ENCODE data around the gene URB1.

URB1 gene

DNA sequence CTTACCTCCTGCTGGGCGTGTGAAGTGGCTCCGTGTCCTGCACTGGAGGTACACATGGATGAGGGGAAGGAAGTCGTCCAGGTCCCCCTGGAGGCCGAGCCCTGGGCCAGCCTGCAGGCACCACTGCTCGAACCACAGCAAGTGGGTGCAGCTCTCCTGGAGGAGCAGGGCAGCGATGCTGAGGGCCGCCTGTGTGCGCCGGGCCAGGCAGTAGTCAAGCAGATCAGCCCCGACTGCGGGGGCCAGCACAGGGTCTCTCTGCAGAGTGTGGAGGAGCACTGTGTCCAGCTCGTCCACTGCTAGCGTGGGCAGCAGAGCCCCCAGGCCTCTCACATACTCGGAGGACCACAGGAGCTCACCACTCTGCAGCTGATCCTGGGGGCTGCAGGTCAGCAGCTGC, 45.9 kb downstream of the URB1 start:
- DNase-seq (ENCODE audit: low read depth) = no peak

DNA sequence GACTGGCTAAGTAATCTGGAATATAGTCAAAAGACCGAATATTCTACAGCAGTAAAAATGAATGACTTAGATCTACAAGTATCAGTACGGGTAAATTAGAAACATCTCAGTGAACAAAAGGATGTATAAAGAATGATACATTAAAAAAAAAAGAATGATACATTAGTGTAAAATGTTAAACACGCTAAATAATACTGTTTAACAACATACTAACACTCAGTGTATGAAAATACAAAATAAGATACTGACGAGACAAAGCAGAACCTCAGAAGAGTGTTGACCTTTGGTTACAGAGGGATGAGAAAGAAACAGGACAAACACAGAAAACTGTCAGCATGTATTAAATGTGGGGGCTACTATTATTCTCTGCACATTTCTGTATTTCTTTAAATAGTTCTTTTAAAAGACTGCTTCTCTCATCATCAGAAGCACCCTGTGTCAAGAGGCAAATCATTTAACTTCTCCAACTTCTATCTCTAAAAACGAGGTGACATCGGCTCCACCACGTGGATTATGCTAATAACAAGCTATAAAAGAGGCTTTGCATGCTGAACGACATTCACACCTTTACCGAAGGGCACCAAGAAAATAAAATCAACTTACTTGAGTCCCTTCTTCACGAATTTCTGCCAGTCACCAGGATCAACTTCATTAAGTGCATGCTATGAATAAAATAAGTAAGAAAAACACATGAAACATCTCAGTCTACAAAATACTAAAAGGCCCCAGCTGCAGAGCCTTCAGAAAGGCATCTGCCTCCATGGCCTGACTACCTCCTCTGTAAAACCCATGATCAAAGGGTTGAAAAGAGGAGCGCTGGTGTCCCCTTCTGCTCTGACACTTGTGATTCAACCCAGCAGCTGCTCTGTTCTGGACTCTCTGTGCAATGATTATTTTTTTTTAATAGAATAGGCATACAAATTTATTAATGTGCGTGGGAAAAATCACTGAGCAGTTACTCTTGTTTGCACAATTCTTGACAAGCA, 51.7 kb downstream of the URB1 start:
- no peak for DNase-seq (ENCODE audit: low read depth)

DNA sequence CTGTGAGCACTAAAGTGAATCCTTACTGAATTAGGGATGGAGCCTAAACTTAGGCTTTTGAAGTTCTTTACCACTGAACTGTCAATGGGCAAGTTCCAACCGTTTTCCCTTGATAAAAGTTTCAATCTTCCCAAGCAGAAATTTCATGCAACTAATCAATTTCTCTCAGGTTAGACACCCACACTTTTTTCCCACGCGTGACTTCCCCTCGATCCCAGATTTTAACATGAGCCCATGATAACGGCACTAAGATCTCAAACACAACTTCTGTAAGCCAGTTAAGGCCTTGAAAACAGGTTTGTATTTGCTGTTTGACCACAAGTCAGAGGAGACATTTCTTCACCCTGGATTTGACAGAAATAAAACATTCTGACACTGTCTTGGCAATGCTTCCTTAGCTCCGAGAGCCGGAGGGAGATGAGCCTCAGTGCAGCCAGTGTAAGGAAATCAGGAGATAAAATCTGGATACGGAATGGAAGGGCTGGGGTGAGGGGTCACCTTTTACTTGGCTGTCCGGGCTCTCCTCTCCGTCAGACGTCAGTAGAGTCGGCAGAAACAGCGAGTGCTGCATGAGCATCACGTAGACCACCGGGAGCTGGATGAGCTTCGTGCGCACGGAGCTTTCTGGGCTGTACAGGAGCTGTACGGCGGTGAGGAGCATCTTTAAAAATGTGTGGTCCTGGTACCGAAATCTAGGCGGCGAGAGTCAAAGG, 54.4 kb downstream of the URB1 start:
- no peak for DNase-seq (ENCODE audit: low read depth)

DNA sequence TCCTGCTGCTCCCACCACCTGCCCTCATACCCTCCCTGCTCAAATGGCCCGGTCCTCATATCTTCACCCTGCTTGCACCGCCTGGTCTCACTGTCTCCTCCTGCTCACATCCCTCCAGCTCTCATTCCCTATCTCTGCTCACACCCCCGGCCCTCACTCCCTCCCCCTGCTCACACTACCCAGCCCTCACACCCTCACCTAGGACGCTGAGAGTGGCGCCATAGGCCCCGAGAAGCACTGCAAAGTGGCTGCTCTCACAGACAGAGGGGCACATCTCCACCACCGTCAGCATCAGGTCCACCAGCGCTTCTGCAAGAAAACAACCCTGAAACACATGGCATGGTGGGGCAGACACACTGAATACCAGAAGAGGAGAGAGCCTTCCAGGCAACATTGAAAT, 55.6 kb downstream of the URB1 start:
- no peak for DNase-seq (ENCODE audit: low read depth)

DNA sequence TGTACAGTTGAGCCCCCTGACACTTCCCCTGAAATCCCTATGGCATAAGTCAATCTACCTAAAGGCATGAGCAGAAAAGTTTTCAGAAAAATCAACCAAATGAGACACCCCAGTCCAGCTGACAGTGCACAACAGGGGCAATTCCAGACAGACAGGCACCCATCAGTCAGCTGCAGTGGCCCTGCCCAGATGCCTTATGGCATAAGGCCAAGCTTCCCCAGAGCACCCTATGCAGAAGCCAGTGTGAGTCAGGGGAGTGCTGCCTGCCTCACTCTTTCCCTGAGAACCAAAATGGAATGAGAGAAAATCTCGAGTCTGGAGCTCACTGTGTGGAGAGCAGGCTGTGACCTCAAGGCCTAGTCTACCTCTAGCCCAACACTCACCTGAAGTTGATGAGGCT, 56.1 kb downstream of the URB1 start:
- DNase-seq (ENCODE audit: low read depth) = peak; percentile 8

DNA sequence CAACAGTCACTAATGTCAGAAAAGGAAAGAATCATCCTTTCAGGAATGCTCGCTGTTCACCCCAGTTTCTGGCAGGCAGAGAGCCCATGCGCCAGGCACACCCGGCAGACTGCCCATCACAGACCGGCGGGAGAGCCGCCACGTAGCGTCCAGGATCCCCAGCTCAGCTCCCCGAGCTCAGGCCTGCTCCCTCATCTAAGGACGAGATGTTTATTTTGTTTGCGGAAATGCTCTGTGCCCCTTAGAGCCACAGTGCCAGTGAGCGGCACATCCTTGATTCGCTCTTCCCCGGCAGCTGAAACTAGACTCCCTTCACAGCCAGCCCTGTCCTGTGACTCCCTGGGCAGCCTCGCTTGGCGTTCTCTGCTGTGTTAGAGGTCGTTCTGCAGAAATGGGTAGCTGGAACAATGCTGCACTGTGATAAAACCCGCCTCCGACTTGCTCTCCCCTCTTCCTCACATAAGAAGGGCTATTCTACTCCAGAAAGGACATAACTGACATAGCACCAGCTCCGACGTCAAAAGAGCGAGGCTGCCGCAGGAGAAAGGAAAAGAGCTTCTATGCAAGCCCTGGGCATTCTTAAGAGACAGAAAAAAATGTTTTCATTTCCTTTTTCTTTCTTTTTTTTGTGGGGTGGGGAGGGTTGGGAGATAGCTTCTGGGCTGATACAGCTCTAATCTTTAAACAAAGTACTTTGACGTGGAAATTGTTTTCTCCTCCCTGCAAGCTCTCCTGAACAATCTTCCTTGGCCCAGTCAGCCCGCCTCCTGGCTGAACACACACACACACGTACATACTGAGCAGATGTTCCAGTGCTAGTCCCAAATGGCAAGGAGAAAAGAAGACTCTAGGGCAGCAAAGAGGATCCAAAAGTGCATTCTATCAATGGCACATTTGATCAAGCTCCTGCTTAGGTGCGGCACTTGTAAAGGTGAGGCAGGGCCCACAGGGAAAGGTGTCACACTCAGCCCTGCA, 56.9 kb downstream of the URB1 start:
- no peak for DNase-seq (ENCODE audit: low read depth)

DNA sequence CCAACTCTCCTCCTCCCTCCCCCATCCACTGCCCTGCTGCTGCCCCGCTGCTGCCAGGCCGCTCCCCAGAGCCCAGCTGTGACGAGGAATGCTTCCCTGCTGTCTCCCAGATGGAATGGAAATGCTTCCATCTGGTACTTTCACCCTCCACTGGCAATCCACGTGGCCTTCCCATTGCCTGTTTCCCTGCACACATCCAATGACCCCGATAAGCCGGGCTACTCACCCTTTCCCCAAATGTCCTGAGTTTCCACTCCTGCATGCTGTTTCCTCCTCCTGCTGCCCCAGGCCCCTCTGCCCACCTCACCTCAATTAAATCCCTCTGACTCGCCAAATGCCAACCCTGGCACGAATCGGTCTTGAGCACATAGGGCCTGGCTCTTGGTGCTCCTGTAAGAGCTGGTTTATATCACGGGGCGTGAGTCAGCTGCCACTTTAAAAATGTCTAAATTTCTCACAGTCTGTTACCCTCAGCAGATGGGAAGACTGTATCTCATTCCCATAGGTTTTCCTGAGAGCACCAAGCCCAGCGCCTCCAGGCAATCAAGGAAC, 57.8 kb downstream of the URB1 start:
- no peak for DNase-seq (ENCODE audit: low read depth)

DNA sequence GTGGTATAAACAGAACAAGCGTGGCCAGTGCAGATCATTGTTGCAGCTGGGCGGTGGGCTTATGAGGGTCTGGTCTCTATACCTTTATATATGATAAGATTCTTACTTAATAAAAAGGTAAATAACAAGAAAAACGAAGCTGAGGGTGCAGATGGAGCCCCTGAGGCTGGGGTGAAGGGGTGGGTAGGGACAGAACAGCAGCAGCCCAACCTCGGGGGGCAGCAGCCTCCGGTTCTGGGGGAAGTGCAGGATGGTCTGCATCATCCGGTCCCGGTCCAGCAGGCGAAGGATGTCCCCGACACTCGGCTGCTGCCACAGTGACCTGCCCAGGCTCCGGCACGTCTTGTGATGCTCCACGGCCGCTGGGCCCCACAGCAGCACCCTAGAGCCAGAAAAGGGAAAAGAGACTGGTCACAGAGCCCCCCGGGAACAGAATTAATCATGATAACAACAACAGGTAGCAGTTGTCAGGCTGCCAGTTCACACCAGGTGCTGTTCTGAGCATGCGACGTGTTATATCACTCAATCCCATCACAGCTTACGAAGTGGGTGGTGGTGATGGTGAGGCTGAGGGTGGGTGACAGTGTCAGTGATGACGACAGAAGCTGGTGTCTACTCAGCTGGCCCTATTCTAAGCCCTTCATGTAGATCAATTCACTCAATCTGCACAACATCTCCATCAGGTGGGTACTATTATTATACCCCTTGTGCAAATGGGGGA, 58.7 kb downstream of the URB1 start:
- no peak for DNase-seq (ENCODE audit: low read depth)

DNA sequence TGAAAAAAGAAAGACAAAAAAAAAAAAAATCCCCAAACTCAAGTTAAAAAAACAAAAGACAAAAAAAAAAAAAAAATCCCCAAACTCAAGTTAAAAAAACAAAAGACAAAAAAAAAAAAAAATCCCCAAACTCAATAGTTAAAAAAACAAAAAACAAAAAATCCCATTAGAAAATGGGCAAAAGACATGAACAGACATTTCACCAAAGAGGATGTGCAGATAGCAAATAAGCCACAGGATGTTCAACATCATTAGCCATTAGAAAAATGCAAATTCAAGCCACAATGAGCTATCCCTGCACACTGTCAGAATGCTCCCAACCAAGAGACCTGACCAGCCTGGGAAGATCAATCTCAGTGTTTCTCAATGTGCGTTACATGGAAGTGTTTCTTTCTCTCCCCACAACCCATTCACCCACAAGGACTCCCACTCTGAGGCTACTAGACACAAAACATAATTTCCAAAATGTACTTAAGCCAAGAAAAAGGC, 60.3 kb downstream of the URB1 start:
- DNase-seq (ENCODE audit: low read depth) = no peak

DNA sequence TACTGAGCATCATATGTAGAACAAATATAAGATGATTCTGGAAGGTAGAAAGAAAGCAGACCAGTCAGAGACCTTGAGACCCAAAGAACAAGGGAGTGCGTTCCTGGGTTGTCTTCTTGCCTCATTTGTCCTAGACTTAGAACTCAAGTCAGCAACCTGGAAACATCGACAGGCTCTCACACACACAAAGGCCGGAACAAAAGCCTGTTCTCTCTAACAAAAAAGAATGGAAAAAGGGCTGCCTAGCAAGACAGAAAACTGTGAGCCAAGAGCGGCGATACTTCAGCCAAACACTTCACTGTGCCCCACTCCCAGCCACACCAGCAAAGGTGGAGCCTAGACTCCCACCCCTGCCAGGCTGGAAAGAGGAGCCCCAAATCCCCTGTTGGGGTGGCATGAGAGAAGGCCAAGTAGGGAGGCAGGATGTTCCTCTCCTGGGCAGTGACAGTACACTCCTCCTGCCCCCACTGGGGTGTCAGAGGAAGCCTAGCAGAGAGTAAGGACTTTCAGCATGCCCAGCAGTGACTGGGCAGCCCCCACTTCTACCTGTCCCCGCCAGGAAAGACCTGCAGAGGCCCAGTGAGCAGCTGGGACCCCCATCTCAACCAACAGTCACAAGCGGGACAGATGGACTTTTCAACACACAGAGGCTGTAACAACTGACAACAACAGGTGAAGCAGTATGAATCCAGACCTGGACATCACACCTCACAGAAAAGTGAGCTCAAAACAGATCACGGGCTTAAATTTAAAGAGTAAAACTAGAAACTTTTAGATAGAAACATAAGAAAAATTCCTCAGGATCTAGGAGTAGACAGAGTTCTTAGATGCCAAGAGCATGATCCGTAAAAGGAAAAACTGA, 61.1 kb downstream of the URB1 start:
- no peak for DNase-seq (ENCODE audit: low read depth)

DNA sequence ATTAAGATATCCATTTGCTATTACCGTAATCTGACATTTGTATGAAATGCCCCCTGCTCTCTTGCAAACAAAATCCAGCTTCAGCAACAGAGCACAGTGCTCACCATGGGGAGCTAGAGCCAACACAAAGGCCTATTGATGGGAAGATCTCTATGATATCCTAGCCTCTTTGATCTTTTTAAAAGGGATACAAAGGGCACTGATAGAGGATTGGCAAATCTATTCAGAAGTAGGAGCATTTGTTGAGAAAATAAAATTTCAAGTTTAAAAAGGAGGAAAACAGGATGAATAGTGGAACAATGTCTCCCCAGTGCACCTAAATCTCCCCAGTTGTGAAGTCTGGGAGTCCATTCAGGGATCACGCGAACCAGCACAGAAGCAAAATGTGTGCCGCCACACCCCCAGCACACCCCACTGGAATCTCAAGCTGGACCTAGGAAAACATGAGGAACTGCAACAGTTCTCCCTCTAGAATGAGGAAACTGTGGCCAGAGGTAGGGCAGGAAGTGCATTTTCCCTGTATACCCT, 62.0 kb downstream of the URB1 start:
- DNase-seq (ENCODE audit: low read depth) = no peak

DNA sequence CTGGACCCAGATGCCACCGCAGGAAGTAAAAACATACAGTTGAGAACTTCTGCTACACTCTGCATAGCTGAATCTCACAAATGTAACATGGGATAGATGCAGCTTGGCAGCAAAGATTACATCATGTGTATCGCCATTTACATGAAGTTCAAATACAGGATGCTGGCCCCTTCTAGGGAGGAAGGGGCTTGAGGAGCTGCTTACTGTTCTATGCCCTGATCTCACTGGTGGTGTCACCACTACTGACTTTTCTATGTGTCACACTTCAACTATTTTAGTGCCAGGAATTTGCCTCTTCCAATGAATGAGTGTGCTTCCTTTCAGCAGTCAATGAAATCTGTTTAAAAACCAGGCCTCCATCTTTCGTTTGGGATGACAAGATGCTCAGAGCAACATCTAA, 63.0 kb downstream of the URB1 start:
- DNase-seq (ENCODE audit: low read depth) = no peak

DNA sequence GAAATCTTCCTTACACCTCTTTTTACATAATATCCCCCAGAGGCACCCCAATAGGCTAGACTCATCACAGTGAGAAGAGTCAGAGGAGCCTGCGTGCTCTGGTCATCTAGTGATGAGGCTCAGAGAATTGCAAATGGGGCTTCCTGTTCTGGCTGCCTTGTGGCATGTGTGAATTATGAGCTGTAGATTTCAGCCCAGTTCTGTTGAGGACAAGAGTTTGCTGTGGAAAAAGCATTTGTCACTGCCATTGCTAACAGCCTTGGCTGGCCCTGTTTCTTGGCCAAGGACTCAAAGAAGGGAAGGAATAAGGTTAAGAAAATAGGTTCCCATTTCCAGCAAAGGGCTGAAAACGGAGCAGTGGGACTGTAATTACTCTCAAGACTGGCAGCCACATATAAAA, 63.5 kb downstream of the URB1 start:
- DNase-seq (ENCODE audit: low read depth) = no peak

DNA sequence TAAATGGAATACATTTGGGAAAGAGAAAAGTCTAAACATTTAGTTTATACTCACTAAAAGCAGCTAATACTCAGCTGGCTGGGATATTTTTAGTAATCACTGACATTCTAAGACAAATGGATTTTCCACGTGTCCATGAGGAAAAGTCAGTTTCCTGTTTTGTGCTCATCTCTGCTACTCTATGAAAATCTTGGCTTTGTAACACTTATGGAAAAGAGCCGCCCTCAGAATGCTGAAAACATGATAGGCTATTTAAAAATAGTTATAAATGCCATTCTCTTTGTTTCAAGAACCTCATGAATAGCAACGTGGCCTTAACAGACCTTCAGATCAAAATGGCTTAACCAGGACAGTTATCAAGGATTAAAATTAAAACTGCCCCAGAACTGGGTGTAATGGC, 64.2 kb downstream of the URB1 start:
- no peak for DNase-seq (ENCODE audit: low read depth)

DNA sequence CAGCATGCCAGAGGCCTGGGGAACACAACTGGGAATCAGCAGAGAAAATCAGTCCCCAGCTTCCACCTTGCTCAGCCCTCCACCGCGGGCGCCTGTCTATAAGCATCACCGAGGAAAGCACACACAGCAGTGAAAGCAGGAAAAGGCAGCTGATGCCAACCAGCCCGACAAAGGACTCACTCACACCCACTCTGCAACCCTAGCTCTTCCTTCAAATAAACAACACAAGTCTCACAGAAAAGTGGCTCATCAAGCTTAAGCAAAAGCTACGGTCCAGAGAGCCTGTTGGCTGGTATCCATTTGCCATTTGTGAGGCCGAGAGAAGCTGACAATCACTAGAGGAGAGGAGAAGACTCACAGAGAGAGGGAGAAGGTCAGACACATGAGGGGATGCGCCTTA, 67.1 kb downstream of the URB1 start:
- no peak for DNase-seq (ENCODE audit: low read depth)

DNA sequence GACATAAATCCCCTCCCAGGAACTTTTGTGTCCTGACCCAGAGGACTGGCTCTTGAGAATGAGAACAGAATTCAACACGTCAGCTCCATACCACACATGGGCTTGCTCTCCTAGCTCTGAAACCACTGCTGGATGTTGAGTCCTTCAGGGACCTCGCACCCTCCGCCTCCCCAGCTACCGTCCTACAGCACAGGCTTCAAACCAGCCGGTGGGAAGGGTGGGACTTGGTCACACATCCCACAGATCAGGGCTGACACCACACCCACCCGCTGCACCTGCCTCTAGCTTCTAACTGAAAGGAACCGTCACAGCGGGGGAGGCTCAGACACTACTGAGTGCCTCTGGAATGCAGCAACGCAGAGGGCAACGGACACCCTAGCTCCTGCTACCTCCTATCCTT, 70.1 kb downstream of the URB1 start:
- no peak for DNase-seq (ENCODE audit: low read depth)

DNA sequence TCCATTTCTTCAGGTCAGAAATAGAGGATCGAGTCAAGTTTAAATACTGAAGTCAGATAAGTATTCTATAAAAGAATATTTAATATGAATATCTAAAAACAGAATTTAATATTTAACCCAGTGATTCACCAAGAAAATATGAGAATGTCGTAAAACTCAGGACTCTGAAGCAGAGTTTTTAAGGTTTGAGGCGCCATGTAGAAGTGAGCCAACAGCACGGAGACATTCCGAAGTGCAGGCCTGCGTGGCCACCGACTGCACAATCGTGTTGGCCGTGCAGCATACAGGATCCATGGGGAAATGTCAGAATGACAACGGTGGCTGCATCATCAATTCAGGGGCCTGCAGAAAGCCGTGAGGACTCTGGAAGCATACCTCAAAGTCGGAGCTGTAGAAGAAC, 70.7 kb downstream of the URB1 start:
- no peak for DNase-seq (ENCODE audit: low read depth)

DNA sequence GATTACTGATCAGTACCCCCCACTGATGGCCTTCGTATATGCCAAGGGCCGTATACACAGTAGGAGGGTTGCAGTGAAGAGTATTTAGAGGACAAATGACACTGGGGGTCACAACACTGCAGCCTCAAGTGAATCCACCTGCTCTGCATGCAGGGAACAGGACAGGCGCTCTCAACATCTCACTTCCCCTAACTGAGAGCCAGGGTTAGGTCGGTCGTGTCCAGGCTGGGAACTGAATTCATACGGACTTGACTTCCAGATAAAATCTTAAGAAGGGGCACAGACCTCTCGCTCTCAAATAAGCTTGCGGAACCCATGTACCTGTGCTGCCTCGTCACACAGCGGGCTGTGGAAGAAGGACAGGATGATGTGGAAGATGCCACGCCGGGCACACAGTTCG, 71.3 kb downstream of the URB1 start:
- DNase-seq (ENCODE audit: low read depth) = no peak

DNA sequence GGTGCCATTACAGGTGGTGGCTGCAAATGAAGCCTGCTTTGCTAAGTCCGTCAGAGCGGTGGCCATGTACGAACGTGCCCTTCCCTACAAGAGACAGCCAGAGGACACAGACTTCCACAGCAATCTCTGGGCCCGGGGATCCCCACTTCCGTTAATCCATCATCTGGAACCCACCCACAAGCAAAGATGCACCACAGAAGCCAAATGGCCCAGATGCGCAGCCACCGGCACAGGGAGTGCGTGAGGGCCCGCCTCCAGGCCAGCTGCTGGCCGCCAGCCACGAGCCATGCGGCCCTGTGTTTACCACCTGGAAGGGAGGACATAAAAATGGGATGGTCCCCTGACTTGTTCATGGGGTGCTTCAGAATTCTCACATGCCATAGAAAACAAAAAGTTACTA, 72.1 kb downstream of the URB1 start:
- DNase-seq (ENCODE audit: low read depth) = no peak

DNA sequence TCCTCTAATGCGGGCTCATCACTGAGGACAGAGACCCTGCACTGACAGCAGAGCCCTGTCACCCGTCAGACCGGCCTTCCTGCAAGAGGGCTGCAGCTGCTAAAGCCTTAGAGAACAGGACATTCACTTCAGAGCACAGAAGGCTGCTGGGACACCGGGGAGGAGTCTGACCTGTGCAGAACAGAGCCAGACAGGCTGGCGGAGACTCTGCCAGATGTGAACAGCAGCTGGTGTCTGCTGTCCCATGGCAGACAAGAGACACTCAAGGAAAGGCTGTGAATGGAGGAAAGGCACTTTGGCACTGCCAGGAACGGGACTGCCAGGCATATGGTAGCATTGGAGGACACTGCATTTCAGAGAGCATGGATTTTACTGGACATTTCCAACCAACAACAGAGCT, 72.8 kb downstream of the URB1 start:
- no peak for DNase-seq (ENCODE audit: low read depth)
